Muscle layer of duodenum (tissue), 2 donors: ENCODE data around the gene IFI16.
"Not testable (repeated sequence)": the region's sequence is repeated elsewhere in the genome, so short reads cannot be mapped to it uniquely, and the experiment has no call there.

Experiments used
- H3K27ac ChIP-seq: one replicate; pipeline ENCODE4 v1.7.0; 2013; ENCODE audit warnings: mild to moderate bottlenecking, low read length
- H3K27me3 ChIP-seq: one replicate; pipeline ENCODE4 v1.7.0; 2013; ENCODE audit warnings: low read depth, mild to moderate bottlenecking, control low read depth, low read length
- H3K36me3 ChIP-seq, 2 donors: one replicate each; pipeline ENCODE4 v1.7.0; 2013; ENCODE audit warnings: low read length in 2 of 2, control low read depth in 1 of 2, mild to moderate bottlenecking in 1 of 2; ENCODE audit not compliant: insufficient read depth in 2 of 2, control insufficient read depth in 1 of 2
- H3K4me1 ChIP-seq, 2 donors: one replicate each; pipeline ENCODE4 v1.7.0; 2013; ENCODE audit warnings: low read length in 2 of 2, mild to moderate bottlenecking in 2 of 2, control low read depth in 1 of 2, moderate library complexity in 1 of 2; ENCODE audit not compliant: insufficient read depth in 2 of 2, control insufficient read depth in 1 of 2
- H3K4me3 ChIP-seq, 2 donors: one replicate each; pipeline ENCODE4 v1.7.0; 2013; ENCODE audit warnings: low read length in 2 of 2, low read depth in 1 of 2, mild to moderate bottlenecking in 1 of 2
- H3K9me3 ChIP-seq, 2 donors: one replicate each; pipeline ENCODE4 v1.7.0; 2013; ENCODE audit warnings: low read length in 2 of 2, control low read depth in 1 of 2, mild to moderate bottlenecking in 1 of 2; ENCODE audit not compliant: control insufficient read depth in 1 of 2
- donor health status: healthy.

The IFI16 gene

GRCh38 chr1:159084867-159085266 lies 75.2 kb downstream of the IFI16 start:
- no peak overlapping the region for H3K27ac ChIP-seq
- H3K4me3 ChIP-seq = no peak overlapping the region
- H3K36me3 ChIP-seq = no peaks in the 10 kb centered on the region
- peaks cover 0 to 3% of the 10 kb centered on the region in 2 donors for H3K4me1 ChIP-seq
- H3K27me3 ChIP-seq = no peaks in the 10 kb centered on the region
- H3K9me3 ChIP-seq = no peaks in the 10 kb centered on the region

GRCh38 chr1:159088050-159088449 lies 78.3 kb downstream of the IFI16 start:
- H3K27ac ChIP-seq = no peak overlapping the region
- no peaks in the 10 kb centered on the region for H3K4me1 ChIP-seq
- no peaks in the 10 kb centered on the region for H3K36me3 ChIP-seq
- no peaks in the 10 kb centered on the region for H3K27me3 ChIP-seq
- no peaks in the 10 kb centered on the region for H3K9me3 ChIP-seq
- no peak overlapping the region for H3K4me3 ChIP-seq

- no peak overlapping the region for H3K27ac ChIP-seq
- no peaks in the 10 kb centered on the region for H3K9me3 ChIP-seq
- H3K36me3 ChIP-seq = no peaks in the 10 kb centered on the region
- no peaks in the 10 kb centered on the region for H3K4me1 ChIP-seq
- no peaks in the 10 kb centered on the region for H3K27me3 ChIP-seq
- H3K4me3 ChIP-seq = no peak overlapping the region
Observed at GRCh38 chr1:159088546-159089183, 79.0 kb downstream of the IFI16 start.

- no peak overlapping the region for H3K27ac ChIP-seq
- H3K9me3 ChIP-seq = no peaks in the 10 kb centered on the region
- H3K36me3 ChIP-seq = no peaks in the 10 kb centered on the region
- no peaks in the 10 kb centered on the region for H3K4me1 ChIP-seq
- no peak overlapping the region for H3K4me3 ChIP-seq
- H3K27me3 ChIP-seq = no peaks in the 10 kb centered on the region
Observed at GRCh38 chr1:159089184-159089791, 79.6 kb downstream of the IFI16 start.

- Histone ChIP-seq H3K36me3 (no peaks in the 10 kb centered on the region), H3K4me1 (no peaks in the 10 kb centered on the region), H3K27me3 (no peaks in the 10 kb centered on the region), H3K4me3 (no peak overlapping the region), H3K27ac (no peak overlapping the region), H3K9me3 (no peaks in the 10 kb centered on the region)
Observed at GRCh38 chr1:159090286-159091179, 80.8 kb downstream of the IFI16 start.

- Histone ChIP-seq H3K27ac (no peak overlapping the region), H3K4me1 (no peaks in the 10 kb centered on the region), H3K9me3 (no peaks in the 10 kb centered on the region)
Observed at GRCh38 chr1:159091180-159091560, 81.5 kb downstream of the IFI16 start.

GRCh38 chr1:159091607-159092031 lies 81.9 kb downstream of the IFI16 start:
- H3K27me3 ChIP-seq = no peaks in the 10 kb centered on the region
- H3K9me3 ChIP-seq = no peaks in the 10 kb centered on the region
- no peaks in the 10 kb centered on the region for H3K36me3 ChIP-seq
- H3K4me1 ChIP-seq = no peaks in the 10 kb centered on the region
- no peak overlapping the region for H3K4me3 ChIP-seq
- no peak overlapping the region for H3K27ac ChIP-seq

More at GRCh38 chr1:159091180-159091560, 81.5 kb downstream of the IFI16 start:
- H3K36me3 ChIP-seq = no peaks in the 10 kb centered on the region
- no peak overlapping the region for H3K4me3 ChIP-seq
- no peaks in the 10 kb centered on the region for H3K27me3 ChIP-seq

GRCh38 chr1:159092036-159092760 lies 82.5 kb downstream of the IFI16 start:
- no peak overlapping the region for H3K27ac ChIP-seq
- no peaks in the 10 kb centered on the region for H3K27me3 ChIP-seq
- H3K9me3 ChIP-seq = no peaks in the 10 kb centered on the region
- H3K4me3 ChIP-seq = no peak overlapping the region
- no peaks in the 10 kb centered on the region for H3K4me1 ChIP-seq
- H3K36me3 ChIP-seq = no peaks in the 10 kb centered on the region

GRCh38 chr1:159098596-159098995 lies 88.9 kb downstream of the IFI16 start:
- Histone ChIP-seq H3K27ac (no peak overlapping the region), H3K9me3 (no peaks in the 10 kb centered on the region), H3K27me3 (no peaks in the 10 kb centered on the region), H3K4me1 (no peaks in the 10 kb centered on the region), H3K4me3 (no peak overlapping the region), H3K36me3 (no peaks in the 10 kb centered on the region)

- H3K27ac ChIP-seq = no peak overlapping the region
- no peaks in the 10 kb centered on the region for H3K9me3 ChIP-seq
- H3K27me3 ChIP-seq = no peaks in the 10 kb centered on the region
- H3K4me1 ChIP-seq = no peaks in the 10 kb centered on the region
- no peaks in the 10 kb centered on the region for H3K36me3 ChIP-seq
- no peak overlapping the region for H3K4me3 ChIP-seq
Observed at GRCh38 chr1:159100589-159100988, 90.9 kb downstream of the IFI16 start.

- H3K9me3 ChIP-seq, H3K27ac ChIP-seq, H3K4me1 ChIP-seq, H3K27me3 ChIP-seq, H3K4me3 ChIP-seq, H3K36me3 ChIP-seq: not testable (repeated sequence)
Observed at GRCh38 chr1:159103021-159103420, 93.3 kb downstream of the IFI16 start.
